A673 (cell line): ENCODE results near the gene KRIT1. TPM values are rescaled to one million over a fixed set of nuclear protein-coding genes. Genes with fewer than 3 reads are reported as not detected.

ENCODE experiments used
- BruUV-seq: library from RNA; stranded (reverse); fragments of 400-500 nt; replicated peaks from 2 replicates; lab custom pipeline; 2021; lab: Mats Ljungman, UMichigan
- CTCF ChIA-PET: fragments of 300-600 bp; sonication (Branson Sonifier 250); formaldehyde crosslinking; loops from one replicate; lab custom pipeline; 2022; ENCODE audit warnings: antibody characterized with exemption; lab: Charles Lee
- POLR2A ChIA-PET: fragments of 300-600 bp; sonication (Branson Sonifier 250); formaldehyde crosslinking; loops from one replicate; lab custom pipeline; 2022; ENCODE audit warnings: antibody characterized with exemption; ENCODE audit not compliant: low non-redundant PET; lab: Charles Lee
- DNase-seq: peaks from one replicate; pipeline ENCODE4 v3.0.0-alpha.2; 2015; ENCODE audit warnings: low spot score
- H3K27ac ChIP-seq: fragments of 200-600 bp; sonication (generic); 2 replicates; pipeline ENCODE4 v1.5.1; 2016; ENCODE audit warnings: mixed run types, low read depth, mild to moderate bottlenecking, mixed read lengths, antibody characterized with exemption, low read length; ENCODE audit not compliant: poor library complexity, severe bottlenecking
- H3K27me3 ChIP-seq: fragments of 200-600 bp; sonication (generic); replicated peaks from 2 replicates; pipeline ENCODE4 v1.6.1; 2017; ENCODE audit warnings: mixed run types, low read depth, mild to moderate bottlenecking, mixed read lengths, antibody characterized with exemption, low read length; ENCODE audit not compliant: insufficient read depth, poor library complexity
- H3K36me3 ChIP-seq: fragments of 200-600 bp; sonication (generic); 2 replicates; pipeline ENCODE4 v1.6.1; 2016; ENCODE audit warnings: mixed run types, mild to moderate bottlenecking, mixed read lengths, antibody characterized with exemption, low read length; ENCODE audit not compliant: insufficient read depth, poor library complexity, severe bottlenecking
- H3K4me1 ChIP-seq: fragments of 200-600 bp; sonication (generic); 2 replicates; pipeline ENCODE4 v1.6.1; 2017; ENCODE audit warnings: mixed run types, mild to moderate bottlenecking, mixed read lengths, antibody characterized with exemption, low read length; ENCODE audit not compliant: insufficient read depth, poor library complexity, severe bottlenecking
- H3K4me3 ChIP-seq: fragments of 200-600 bp; sonication (generic); 2 replicates; pipeline ENCODE4 v1.5.1; 2016; ENCODE audit warnings: low read depth, mixed run types, mild to moderate bottlenecking, mixed read lengths, low read length; ENCODE audit not compliant: poor library complexity, severe bottlenecking
- H3K9me3 ChIP-seq: fragments of 200-600 bp; sonication (generic); 2 replicates; pipeline ENCODE4 v1.6.1; 2016; ENCODE audit warnings: mixed run types, low read depth, mild to moderate bottlenecking, mixed read lengths, antibody characterized with exemption, low read length; ENCODE audit not compliant: poor library complexity, severe bottlenecking
- CTCF ChIP-seq: fragments of 300-800, 200-600 bp; sonication (generic); conservative IDR thresholded peaks from 2 replicates; pipeline ENCODE4 v1.5.1; 2017; ENCODE audit warnings: low read depth, mild to moderate bottlenecking, antibody characterized with exemption, low read length, moderate library complexity, mixed read lengths
- EZH2 ChIP-seq: fragments of 200-600 bp; sonication (generic); IDR thresholded peaks from 2 replicates; pipeline ENCODE4 v1.6.1; 2017; ENCODE audit warnings: borderline replicate concordance, low read depth, mild to moderate bottlenecking, mixed read lengths, antibody characterized with exemption, low read length; ENCODE audit not compliant: poor library complexity, severe bottlenecking
- intact Hi-C: fragments of 100-400 bp; cut with micrococcal nuclease; formaldehyde crosslinking; loops from one replicate; pipeline ENCODE4 v1.10.0; 2022; ENCODE audit not compliant: unreplicated experiment
- total RNA-seq: library from RNA; stranded (reverse); gene quantifications from 2 replicates; pipeline ENCODE4 v1.2.3, GENCODE V29; 2021

The KRIT1 gene
- total RNA-seq, 1 experiment from 2014 or later, result 41.3 TPM

GRCh38 chr7:92282221-92282814, 36.6 kb upstream of the KRIT1 start:
- POLR2A ChIA-PET, result no interaction called here
- no TSS peak for BruUV-seq

GRCh38 chr7:92281031-92281430, 35.3 kb upstream of the KRIT1 start:
- TF ChIP-seq EZH2, result no peak
- TF ChIP-seq CTCF, result no peak
- intact Hi-C loops, result no loop called here
- Histone ChIP-seq H3K27ac (no peak overlapping the region), H3K36me3 (no peaks in the 10 kb centered on the region), H3K4me1 (no peaks in the 10 kb centered on the region), H3K9me3 (no peaks in the 10 kb centered on the region), H3K27me3 (no peaks in the 10 kb centered on the region), H3K4me3 (no peak overlapping the region)
- ChIA-PET POLR2A (no interaction called here), CTCF (no interaction called here)
- no TSS peak for BruUV-seq
- no peak for DNase-seq

More at GRCh38 chr7:92282221-92282814, 36.6 kb upstream of the KRIT1 start:
- Histone ChIP-seq H3K27ac (no peak overlapping the region), H3K27me3 (no peaks in the 10 kb centered on the region), H3K4me1 (no peaks in the 10 kb centered on the region), H3K4me3 (no peak overlapping the region), H3K36me3 (no peaks in the 10 kb centered on the region), H3K9me3 (no peaks in the 10 kb centered on the region)
- CTCF ChIA-PET, result no interaction called here
- intact Hi-C loops, result no loop called here
- no peak for DNase-seq
- no peak for TF ChIP-seq EZH2
- TF ChIP-seq CTCF, result no peak

GRCh38 chr7:92279396-92280031, 33.8 kb upstream of the KRIT1 start:
- Histone ChIP-seq H3K36me3 (no peaks in the 10 kb centered on the region), H3K9me3 (no peaks in the 10 kb centered on the region), H3K27me3 (no peaks in the 10 kb centered on the region), H3K4me1 (no peaks in the 10 kb centered on the region), H3K27ac (no peak overlapping the region), H3K4me3 (no peak overlapping the region)
- DNase-seq, result peak; percentile 12
- TF ChIP-seq EZH2 (no peak), CTCF (no peak)
- POLR2A ChIA-PET, result no interaction called here
- intact Hi-C loops, result no loop called here
- BruUV-seq, result no TSS peak
- CTCF ChIA-PET, result no interaction called here
